ENCODE results near the gene DCST1.

DNA sequence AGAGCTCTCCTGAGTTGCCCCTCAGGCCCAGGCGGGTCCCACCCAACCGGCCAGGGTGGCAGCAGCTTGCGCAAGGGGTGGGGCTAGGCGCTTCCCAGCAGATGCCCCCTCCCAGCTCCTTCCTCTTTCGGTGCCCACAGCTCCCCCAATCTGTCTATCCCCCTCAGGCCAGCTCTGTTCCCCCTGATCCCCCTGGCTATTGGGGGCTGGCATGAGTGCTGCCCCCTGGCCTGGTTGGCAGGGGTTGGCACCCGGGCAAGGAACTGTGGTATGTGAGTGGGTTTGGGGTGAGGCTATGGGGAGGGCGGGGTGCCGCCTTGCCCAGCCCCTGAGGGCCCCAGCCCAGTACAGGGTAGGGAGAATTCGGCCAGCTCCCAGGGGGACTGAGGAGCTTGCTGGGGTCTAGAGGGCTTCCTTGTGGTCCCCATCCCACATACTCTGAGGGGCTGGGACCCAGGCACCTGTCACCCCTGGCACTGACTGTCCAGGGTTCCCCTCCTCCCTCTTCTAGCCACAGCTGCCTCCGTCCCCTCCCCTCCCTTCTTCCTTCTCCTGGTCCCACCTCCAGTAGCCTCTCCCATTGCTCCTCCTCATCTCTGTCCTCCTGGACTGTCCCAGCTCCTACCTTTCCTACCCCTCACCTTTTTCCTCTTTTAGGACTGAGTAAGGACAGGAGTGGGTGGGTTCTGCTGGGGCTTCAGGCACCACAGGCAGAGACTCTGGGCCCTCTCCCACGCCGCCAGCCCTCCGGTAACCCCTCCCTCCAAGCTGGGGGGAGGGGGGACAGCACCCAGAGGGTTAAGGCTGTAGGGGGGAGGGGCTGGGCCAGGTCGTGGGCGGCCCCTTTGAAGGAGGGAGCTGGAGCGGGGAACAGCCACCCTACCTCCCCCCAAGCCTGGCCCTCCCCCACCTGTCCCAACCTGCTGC lies 25.3 kb upstream of the DCST1 start:
- TF ChIP-seq, protein P1, sequence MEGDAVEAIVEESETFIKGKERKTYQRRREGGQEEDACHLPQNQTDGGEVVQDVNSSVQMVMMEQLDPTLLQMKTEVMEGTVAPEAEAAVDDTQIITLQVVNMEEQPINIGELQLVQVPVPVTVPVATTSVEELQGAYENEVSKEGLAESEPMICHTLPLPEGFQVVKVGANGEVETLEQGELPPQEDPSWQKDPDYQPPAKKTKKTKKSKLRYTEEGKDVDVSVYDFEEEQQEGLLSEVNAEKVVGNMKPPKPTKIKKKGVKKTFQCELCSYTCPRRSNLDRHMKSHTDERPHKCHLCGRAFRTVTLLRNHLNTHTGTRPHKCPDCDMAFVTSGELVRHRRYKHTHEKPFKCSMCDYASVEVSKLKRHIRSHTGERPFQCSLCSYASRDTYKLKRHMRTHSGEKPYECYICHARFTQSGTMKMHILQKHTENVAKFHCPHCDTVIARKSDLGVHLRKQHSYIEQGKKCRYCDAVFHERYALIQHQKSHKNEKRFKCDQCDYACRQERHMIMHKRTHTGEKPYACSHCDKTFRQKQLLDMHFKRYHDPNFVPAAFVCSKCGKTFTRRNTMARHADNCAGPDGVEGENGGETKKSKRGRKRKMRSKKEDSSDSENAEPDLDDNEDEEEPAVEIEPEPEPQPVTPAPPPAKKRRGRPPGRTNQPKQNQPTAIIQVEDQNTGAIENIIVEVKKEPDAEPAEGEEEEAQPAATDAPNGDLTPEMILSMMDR (IDR thresholded peaks at IDR 0.05): no peak
- no peak for TF ChIP-seq POLR2A (IDR thresholded peaks at IDR 0.05)
